HL-60 (cell line): ENCODE results near the gene KLF15.

ENCODE experiments used
- DNase-seq, 2 experiments: peaks; one replicate each; pipeline ENCODE4 v3.0.0-alpha.2; 2010 to 2020; ENCODE audit warnings: low read depth in 1 of 2, low spot score in 1 of 2
- H3K27ac ChIP-seq: fragments of 250-450 bp; sonication (Bioruptor Pico); replicated peaks from 2 replicates; pipeline ENCODE4 v1.5.1; 2020; ENCODE audit warnings: mild to moderate bottlenecking, moderate library complexity
- H3K27me3 ChIP-seq: fragments of 250-450 bp; sonication (Bioruptor Pico); 2 replicates; pipeline ENCODE4 v1.5.1; 2021; ENCODE audit warnings: mild to moderate bottlenecking, moderate library complexity; ENCODE audit not compliant: insufficient read depth, poor library complexity, severe bottlenecking
- H3K4me3 ChIP-seq: replicated peaks from 2 replicates; pipeline ENCODE4 v1.5.1; 2011; ENCODE audit warnings: mild to moderate bottlenecking, control low read depth, low read length; ENCODE audit not compliant: insufficient read depth
- GABPA ChIP-seq: IDR thresholded peaks from 2 replicates; pipeline ENCODE4 v1.6.1; 2012; ENCODE audit warnings: low read depth
- POLR2AphosphoS5 ChIP-seq: IDR thresholded peaks from 2 replicates; pipeline ENCODE4 v1.6.1; 2012; ENCODE audit warnings: low read depth
- SPI1 ChIP-seq: IDR thresholded peaks from 2 replicates; pipeline ENCODE4 v1.6.1; 2012; ENCODE audit warnings: low read depth, mild to moderate bottlenecking, borderline replicate concordance
- TF ChIP-seq, protein P1 (sequence below): IDR thresholded peaks from one replicate; pipeline ENCODE4 v1.5.1; 2011; ENCODE audit warnings: low read length, control low read depth, inconsistent platforms; ENCODE audit not compliant: insufficient read depth
- TF ChIP-seq, protein P2 (sequence below): IDR thresholded peaks from 2 replicates; pipeline ENCODE4 v1.6.1; 2012; ENCODE audit warnings: low read depth; ENCODE audit not compliant: insufficient replicate concordance

KLF15 gene

DNA sequence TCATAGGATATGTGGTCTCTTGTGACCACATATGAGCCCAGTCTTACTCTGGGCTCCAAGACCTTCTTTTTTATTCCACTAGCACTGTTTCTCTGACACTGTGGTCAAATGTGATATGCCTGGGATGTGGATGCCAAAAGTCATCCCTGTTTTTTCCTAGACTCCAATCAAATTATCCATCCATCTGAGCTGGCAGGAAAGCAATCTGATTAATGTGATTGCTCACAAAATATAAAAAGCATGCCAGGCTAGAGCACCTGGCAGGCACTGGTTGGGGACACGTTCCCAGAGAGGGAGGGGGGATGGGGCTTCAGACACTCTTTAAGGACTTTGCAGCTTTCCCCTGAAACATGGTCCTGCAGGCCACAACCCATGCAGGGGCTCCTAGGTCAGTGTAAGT lies 34.4 kb upstream of the KLF15 start:
- no peak for DNase-seq
- Histone ChIP-seq H3K4me3 (no peak overlapping the region), H3K27me3 (peaks cover 15% of the 10 kb centered on the region), H3K27ac (no peak overlapping the region)
- TF ChIP-seq POLR2AphosphoS5 (no peak), SPI1 (no peak), GABPA (no peak)
- TF ChIP-seq, protein P1, sequence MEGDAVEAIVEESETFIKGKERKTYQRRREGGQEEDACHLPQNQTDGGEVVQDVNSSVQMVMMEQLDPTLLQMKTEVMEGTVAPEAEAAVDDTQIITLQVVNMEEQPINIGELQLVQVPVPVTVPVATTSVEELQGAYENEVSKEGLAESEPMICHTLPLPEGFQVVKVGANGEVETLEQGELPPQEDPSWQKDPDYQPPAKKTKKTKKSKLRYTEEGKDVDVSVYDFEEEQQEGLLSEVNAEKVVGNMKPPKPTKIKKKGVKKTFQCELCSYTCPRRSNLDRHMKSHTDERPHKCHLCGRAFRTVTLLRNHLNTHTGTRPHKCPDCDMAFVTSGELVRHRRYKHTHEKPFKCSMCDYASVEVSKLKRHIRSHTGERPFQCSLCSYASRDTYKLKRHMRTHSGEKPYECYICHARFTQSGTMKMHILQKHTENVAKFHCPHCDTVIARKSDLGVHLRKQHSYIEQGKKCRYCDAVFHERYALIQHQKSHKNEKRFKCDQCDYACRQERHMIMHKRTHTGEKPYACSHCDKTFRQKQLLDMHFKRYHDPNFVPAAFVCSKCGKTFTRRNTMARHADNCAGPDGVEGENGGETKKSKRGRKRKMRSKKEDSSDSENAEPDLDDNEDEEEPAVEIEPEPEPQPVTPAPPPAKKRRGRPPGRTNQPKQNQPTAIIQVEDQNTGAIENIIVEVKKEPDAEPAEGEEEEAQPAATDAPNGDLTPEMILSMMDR = no peak
- TF ChIP-seq, protein P2, sequence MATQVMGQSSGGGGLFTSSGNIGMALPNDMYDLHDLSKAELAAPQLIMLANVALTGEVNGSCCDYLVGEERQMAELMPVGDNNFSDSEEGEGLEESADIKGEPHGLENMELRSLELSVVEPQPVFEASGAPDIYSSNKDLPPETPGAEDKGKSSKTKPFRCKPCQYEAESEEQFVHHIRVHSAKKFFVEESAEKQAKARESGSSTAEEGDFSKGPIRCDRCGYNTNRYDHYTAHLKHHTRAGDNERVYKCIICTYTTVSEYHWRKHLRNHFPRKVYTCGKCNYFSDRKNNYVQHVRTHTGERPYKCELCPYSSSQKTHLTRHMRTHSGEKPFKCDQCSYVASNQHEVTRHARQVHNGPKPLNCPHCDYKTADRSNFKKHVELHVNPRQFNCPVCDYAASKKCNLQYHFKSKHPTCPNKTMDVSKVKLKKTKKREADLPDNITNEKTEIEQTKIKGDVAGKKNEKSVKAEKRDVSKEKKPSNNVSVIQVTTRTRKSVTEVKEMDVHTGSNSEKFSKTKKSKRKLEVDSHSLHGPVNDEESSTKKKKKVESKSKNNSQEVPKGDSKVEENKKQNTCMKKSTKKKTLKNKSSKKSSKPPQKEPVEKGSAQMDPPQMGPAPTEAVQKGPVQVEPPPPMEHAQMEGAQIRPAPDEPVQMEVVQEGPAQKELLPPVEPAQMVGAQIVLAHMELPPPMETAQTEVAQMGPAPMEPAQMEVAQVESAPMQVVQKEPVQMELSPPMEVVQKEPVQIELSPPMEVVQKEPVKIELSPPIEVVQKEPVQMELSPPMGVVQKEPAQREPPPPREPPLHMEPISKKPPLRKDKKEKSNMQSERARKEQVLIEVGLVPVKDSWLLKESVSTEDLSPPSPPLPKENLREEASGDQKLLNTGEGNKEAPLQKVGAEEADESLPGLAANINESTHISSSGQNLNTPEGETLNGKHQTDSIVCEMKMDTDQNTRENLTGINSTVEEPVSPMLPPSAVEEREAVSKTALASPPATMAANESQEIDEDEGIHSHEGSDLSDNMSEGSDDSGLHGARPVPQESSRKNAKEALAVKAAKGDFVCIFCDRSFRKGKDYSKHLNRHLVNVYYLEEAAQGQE = no peak

DNA sequence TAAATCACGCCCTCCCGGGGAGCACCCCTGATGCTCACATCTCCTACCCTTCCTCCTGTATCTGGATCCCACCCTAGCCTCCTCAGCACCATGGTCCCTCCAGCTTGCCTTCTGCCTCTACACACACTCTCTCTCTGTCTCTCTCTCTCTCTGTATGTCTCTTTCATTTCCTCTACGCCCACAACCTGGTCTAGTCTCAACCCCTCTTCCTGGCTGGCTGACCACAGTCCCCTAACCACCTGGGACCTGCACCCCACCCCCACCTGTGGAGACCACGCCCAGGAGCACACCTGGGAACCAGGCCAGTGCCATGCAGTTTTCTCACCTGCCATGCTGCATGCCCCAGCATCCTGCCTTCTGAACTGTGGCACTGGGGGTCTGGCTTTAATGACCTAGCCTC lies 33.5 kb upstream of the KLF15 start:
- Histone ChIP-seq H3K27me3 (peaks cover 15% of the 10 kb centered on the region), H3K4me3 (no peak overlapping the region), H3K27ac (no peak overlapping the region)
- no peak for DNase-seq
- TF ChIP-seq, protein P1 = no peak
- no peak for TF ChIP-seq POLR2AphosphoS5
- TF ChIP-seq, protein P2 = no peak
- TF ChIP-seq GABPA = no peak
- no peak for TF ChIP-seq SPI1

DNA sequence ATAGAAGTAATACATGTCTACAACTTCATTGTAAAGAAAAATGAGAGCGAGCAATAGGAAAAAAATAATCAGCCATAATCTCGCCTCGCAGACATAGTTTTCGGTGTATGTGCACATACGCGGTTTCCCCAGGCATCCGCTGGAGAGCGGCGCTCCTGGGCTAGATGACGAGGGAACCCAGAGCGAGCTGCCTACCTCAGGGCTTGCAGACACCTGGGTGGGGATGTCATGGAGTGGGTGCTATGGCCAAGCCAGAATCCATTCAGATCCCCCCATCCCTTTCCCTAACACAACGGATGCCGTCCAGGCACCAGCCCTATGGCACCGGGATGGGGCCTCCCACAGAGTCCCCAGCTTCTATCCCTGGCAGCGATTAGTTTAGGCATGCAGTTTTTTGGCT lies 33.0 kb upstream of the KLF15 start:
- TF ChIP-seq SPI1 (no peak), GABPA (no peak), POLR2AphosphoS5 (no peak)
- TF ChIP-seq, protein P2 = no peak
- TF ChIP-seq, protein P1 = no peak
- peaks cover 15% of the 10 kb centered on the region for H3K27me3 ChIP-seq
- no peak for DNase-seq
- H3K4me3 ChIP-seq = no peak overlapping the region
- no peak overlapping the region for H3K27ac ChIP-seq
